ENCODE results near the gene PTPRZ1. TPM values are rescaled to one million over a fixed set of nuclear protein-coding genes. Genes with fewer than 3 reads are reported as not detected.

Gene PTPRZ1
- total RNA-seq (under 1 TPM; 0.09 to 0.87 (median 0.38) TPM), polyA plus RNA-seq (under 1 TPM; 0.29 to 0.35 TPM)
- long read RNA-seq, donor 1, partial matches to known transcripts: 0 of 1 reads
- long read RNA-seq, donor 1, other reads (novel, unspliced or antisense): 1 of 1 reads
- long read RNA-seq, donor 2: 0 reads
- long read RNA-seq, donor 3: 0 reads

DNA sequence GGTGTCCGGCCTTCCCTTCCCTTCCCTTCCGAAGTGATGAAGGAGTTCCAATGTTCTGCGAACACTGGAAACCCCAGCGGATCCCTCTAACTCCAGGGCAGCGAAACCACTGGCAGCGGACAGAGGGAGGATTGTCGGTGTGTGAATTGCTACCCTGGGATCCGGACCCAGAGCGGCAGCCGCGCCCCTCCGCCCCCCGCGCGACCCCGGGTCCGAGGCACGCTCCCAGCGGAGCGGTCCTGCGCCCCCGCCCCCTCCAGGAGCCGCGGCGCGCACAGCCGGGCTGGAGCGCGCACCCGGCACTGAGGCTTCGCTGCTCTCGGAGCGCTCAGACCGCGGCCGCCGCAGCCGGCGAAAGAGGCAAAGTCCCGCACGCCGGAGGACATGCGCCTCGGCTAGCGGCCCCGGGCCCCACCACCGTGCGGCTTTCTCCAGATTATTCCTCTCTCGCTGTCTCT lies at the start of gene PTPRZ1:
Gene PTPRZ1 (plus strand): TSS at position 331 of the 458 bp plus-strand sequence. CDS start 339 bp downstream, outside the sequence.
- peak within 1 kb of the TSS; percentile 16 to 56 (median 48) for H3K4me3 ChIP-seq
- no peaks in the 10 kb centered on the region for H3K36me3 ChIP-seq
- H3K27me3 ChIP-seq: peaks cover 0 to 63% (median 46%) of the 10 kb centered on the region in 7 donors
- intact Hi-C loops (cut with DNase I): no loop called here
- peak in 1 of 2 donors; percentile 11 for DNase-seq
- no peak within 1 kb of the TSS for H3K27ac ChIP-seq
- TF ChIP-seq, protein P1, sequence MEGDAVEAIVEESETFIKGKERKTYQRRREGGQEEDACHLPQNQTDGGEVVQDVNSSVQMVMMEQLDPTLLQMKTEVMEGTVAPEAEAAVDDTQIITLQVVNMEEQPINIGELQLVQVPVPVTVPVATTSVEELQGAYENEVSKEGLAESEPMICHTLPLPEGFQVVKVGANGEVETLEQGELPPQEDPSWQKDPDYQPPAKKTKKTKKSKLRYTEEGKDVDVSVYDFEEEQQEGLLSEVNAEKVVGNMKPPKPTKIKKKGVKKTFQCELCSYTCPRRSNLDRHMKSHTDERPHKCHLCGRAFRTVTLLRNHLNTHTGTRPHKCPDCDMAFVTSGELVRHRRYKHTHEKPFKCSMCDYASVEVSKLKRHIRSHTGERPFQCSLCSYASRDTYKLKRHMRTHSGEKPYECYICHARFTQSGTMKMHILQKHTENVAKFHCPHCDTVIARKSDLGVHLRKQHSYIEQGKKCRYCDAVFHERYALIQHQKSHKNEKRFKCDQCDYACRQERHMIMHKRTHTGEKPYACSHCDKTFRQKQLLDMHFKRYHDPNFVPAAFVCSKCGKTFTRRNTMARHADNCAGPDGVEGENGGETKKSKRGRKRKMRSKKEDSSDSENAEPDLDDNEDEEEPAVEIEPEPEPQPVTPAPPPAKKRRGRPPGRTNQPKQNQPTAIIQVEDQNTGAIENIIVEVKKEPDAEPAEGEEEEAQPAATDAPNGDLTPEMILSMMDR (IDR thresholded peaks at IDR 0.05): no peak
- ATAC-seq: peak in 4 of 8 donors; percentile 42 to 62 (median 50)
- no peaks in the 10 kb centered on the region for H3K9me3 ChIP-seq
- peaks cover 0 to 16% (median 0%) of the 10 kb centered on the region in 9 donors for H3K4me1 ChIP-seq
- 0 to 1% methylated on average over 49 of the region's 49 CpGs for WGBS, 2 donors

DNA sequence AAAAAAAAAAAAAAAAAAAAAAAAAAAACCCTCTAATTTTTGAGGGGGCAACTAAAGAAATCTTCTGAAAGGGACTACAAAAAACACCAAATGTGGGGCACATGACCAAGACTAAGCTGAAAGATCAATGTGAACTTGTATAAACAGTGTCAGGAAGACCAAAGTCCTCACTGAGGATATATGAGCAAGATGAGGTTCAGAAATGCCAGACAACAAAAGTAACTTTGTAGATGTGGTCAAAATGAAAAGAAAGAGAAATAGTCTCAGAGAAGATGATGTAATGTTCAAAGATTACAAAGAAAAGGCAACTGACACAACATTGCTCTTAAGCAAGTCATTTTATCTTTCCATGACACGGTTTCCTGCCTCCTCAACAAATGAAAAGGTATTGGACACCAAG lies 48.7 kb upstream of the PTPRZ1 start:
- intact Hi-C loops (cut with DNase I): no loop called here
- 41 to 58% methylated on average over 1 of the region's 1 CpG for WGBS, 2 donors
- no peaks in the 10 kb centered on the region for H3K9me3 ChIP-seq

DNA sequence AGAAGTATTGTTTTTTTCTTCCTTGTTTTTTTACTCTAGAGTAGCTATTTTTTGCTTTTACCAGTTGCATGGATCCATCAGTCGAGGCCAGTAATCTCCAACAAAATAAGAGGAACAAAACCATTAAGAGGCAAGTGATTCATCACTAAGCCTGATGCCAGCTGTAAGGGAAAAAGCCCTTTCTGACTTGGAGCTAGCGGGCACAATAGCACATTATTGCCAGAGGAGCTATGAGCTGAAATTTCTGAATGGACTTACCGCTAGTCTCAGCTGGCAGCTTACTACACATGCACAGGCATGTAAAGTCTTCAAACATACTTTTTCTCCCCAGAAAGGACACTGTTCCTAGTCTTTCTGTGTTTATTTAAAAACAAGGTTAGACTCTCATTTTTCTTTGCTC lies 41.6 kb upstream of the PTPRZ1 start:
- Histone ChIP-seq H3K36me3 (no peaks in the 10 kb centered on the region), H3K27me3 (no peaks in the 10 kb centered on the region), H3K4me1 (no peaks in the 10 kb centered on the region), H3K4me3 (no peak overlapping the region), H3K9me3 (peaks cover 0 to 8% (median 0%) of the 10 kb centered on the region in 11 donors), H3K27ac (no peak overlapping the region)
- ATAC-seq: no peak
- 71 to 78% methylated on average over 3 of the region's 3 CpGs for WGBS, 2 donors
- DNase-seq: no peak
- TF ChIP-seq, protein P1 (IDR thresholded peaks at IDR 0.05): no peak
- intact Hi-C loops (cut with DNase I): no loop called here

More for the DNA sequence above, 48.7 kb upstream of the PTPRZ1 start:
- TF ChIP-seq, protein P1 (IDR thresholded peaks at IDR 0.05): no peak
- H3K4me3 ChIP-seq: no peak overlapping the region
- ATAC-seq: no peak
- no peak overlapping the region for H3K27ac ChIP-seq
- no peaks in the 10 kb centered on the region for H3K27me3 ChIP-seq
- H3K36me3 ChIP-seq: no peaks in the 10 kb centered on the region
- H3K4me1 ChIP-seq: no peaks in the 10 kb centered on the region
- no peak for DNase-seq

DNA sequence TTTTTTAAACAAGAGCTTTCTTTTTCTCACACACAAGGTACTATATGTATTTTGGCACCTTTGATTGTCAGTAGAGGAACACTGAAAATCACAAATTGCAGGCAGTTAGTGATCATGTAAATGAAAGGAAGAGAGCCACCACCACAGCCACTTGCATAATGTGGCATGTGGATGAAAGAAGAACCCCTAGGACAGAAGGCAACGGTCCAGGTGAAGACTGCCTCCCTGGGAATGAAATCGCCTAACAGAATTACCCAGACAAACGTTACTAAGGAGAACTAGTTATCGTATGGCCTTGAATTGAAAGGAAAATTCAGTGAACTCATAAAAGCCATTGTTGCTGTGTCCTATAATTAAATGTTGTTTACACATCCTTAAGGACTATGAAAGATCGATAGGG lies 41.2 kb upstream of the PTPRZ1 start:
- no peak overlapping the region for H3K27ac ChIP-seq

More for the DNA sequence above, 41.2 kb upstream of the PTPRZ1 start:
- DNase-seq: no peak
- H3K9me3 ChIP-seq: peaks cover 0 to 8% (median 0%) of the 10 kb centered on the region in 11 donors
- 70 to 73% methylated on average over 5 of the region's 5 CpGs for WGBS, 2 donors
- H3K4me1 ChIP-seq: no peaks in the 10 kb centered on the region
- TF ChIP-seq, protein P1 (IDR thresholded peaks at IDR 0.05): no peak
- ATAC-seq: no peak
- no peaks in the 10 kb centered on the region for H3K27me3 ChIP-seq
- intact Hi-C loops (cut with DNase I): no loop called here
- H3K4me3 ChIP-seq: no peak overlapping the region
- no peaks in the 10 kb centered on the region for H3K36me3 ChIP-seq

All from heart right ventricle (tissue), 16 donors.